ENCODE results near the gene AMIGO1. TPM values are rescaled to one million over a fixed set of nuclear protein-coding genes. Genes with fewer than 3 reads are reported as not detected.
A peak's percentile ranks its signal among the peaks of the same experiment; 100 is the strongest.

Gene AMIGO1
- total RNA-seq, 1 experiment from 2014 or later: 1.5 TPM

DNA sequence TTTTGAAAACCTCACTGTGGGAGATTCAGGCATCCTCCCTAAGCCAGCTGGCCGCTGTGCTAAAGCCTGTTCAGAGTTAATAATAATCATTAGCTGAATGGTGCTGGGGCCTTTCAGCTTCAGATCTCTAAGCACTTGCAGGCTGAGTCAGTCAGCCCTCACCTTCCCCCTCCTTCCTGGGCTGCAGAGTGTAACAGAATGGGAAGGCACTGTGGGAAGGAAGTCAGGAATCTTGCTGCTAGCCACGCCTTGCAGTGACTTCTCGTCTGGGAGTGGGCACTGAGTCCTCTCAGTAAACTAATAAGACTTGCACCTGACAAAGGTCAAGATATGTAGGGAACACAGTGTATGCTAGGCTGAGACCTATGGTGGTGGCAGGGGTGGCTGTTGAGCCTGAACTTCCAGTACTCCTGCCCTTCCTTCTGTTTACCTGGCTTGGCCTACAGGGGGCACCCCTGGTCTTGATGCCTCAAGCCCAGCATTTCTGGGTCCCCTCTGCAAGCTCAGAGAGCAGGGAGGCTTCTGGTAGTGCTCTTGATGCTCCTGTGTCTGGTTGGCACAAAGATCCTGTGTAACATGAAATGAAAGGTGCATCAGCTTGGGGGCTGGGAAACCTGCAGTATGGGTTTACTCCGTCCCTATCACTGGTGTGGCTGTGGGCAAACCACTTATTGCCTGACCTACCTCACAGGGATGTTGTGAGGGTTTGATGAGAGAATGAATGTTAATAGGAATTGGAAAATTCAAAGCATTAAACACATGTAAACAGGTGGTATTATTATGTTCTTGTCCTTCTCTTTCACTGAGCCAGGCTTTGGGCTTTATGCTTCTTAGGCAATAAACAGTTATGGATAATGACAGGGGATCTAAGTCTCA, 9.6 kb downstream of the AMIGO1 start:
- no peak overlapping the region for H3K4me3 ChIP-seq (ENCODE audit: low read depth, low read length)

DNA sequence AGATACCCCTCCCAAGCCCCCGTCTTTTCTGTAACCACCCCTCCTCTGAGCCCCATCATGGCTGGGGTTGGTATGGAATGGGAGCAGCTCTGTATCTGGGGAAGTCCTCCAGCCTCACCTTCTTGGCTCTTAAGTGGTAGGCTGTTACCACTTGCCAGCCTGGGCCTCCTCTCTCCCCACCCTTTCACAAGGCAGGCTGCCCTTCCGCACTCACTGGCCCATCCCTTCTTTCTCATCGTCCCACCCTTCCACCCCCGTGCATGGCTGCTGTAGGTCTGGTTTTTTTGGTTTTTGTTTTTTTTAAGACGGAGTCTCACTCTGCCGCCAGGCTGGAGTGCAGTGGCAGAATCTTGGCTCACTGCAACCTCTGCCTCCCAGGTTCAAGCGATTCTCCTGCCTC, 10.4 kb downstream of the AMIGO1 start:
- Mint-ChIP-seq H3K4me3 (ENCODE audit: unreplicated experiment) (no peak overlapping the region), H3K27me3 (ENCODE audit: insufficient read depth, unreplicated experiment) (no peaks in the 10 kb centered on the region), H3K27ac (ENCODE audit: unreplicated experiment) (no peak overlapping the region), H3K36me3 (ENCODE audit: insufficient read depth, unreplicated experiment) (peaks cover 4% of the 10 kb centered on the region), H3K9me3 (ENCODE audit: unreplicated experiment) (no peaks in the 10 kb centered on the region), H3K4me1 (ENCODE audit: low read depth, unreplicated experiment) (no peaks in the 10 kb centered on the region)
- H3K36me3 ChIP-seq (ENCODE audit: control insufficient read depth, insufficient read depth, low read length): no peaks in the 10 kb centered on the region
- CTCF ChIA-PET: interaction anchor here (1.0 to 11.6 kb wide), 2 partner anchors 9 to 32 kb away, joined by 3 to 131 read pairs; no protein-coding TSS in a partner anchor
- intact Hi-C loops (cut with micrococcal nuclease; ENCODE audit: unreplicated experiment): no loop called here
- H3K4me3 ChIP-seq (ENCODE audit: low read depth, low read length): no peak overlapping the region
- BruUV-seq (replicated peaks): no TSS peak
- no peaks in the 10 kb centered on the region for H3K4me1 ChIP-seq
- TF ChIP-seq, protein P1, sequence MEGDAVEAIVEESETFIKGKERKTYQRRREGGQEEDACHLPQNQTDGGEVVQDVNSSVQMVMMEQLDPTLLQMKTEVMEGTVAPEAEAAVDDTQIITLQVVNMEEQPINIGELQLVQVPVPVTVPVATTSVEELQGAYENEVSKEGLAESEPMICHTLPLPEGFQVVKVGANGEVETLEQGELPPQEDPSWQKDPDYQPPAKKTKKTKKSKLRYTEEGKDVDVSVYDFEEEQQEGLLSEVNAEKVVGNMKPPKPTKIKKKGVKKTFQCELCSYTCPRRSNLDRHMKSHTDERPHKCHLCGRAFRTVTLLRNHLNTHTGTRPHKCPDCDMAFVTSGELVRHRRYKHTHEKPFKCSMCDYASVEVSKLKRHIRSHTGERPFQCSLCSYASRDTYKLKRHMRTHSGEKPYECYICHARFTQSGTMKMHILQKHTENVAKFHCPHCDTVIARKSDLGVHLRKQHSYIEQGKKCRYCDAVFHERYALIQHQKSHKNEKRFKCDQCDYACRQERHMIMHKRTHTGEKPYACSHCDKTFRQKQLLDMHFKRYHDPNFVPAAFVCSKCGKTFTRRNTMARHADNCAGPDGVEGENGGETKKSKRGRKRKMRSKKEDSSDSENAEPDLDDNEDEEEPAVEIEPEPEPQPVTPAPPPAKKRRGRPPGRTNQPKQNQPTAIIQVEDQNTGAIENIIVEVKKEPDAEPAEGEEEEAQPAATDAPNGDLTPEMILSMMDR (IDR thresholded peaks at IDR 0.05; ENCODE audit: insufficient read depth in 1 of 2, low read depth in 1 of 2, low read length in 1 of 2, severe bottlenecking in 1 of 2, unreplicated experiment in 1 of 2): no peak
- no peaks in the 10 kb centered on the region for H3K27me3 ChIP-seq (replicated peaks; ENCODE audit: control insufficient read depth, insufficient read depth, low read length)
- POLR2A ChIA-PET: no interaction called here
- no peak for DNase-seq
- no peaks in the 10 kb centered on the region for H3K9me3 ChIP-seq

More for the DNA sequence above, 9.6 kb downstream of the AMIGO1 start:
- Histone ChIP-seq H3K9me3 (no peaks in the 10 kb centered on the region), H3K27me3 (replicated peaks; ENCODE audit: control insufficient read depth, insufficient read depth, low read length) (no peaks in the 10 kb centered on the region), H3K4me1 (no peaks in the 10 kb centered on the region), H3K36me3 (ENCODE audit: control insufficient read depth, insufficient read depth, low read length) (no peaks in the 10 kb centered on the region)
- H3K27me3 Mint-ChIP-seq (ENCODE audit: insufficient read depth, unreplicated experiment): no peaks in the 10 kb centered on the region
- POLR2A ChIA-PET: no interaction called here
- no peak overlapping the region for H3K27ac Mint-ChIP-seq (ENCODE audit: unreplicated experiment)
- DNase-seq: peak; percentile 56 to 59
- TF ChIP-seq, protein P1 (IDR thresholded peaks at IDR 0.05; ENCODE audit: insufficient read depth in 1 of 2, low read depth in 1 of 2, low read length in 1 of 2, severe bottlenecking in 1 of 2, unreplicated experiment in 1 of 2): peak; percentile 7 to 30
- H3K36me3 Mint-ChIP-seq (ENCODE audit: insufficient read depth, unreplicated experiment): no peaks in the 10 kb centered on the region
- intact Hi-C loops (cut with micrococcal nuclease; ENCODE audit: unreplicated experiment): no loop called here
- CTCF ChIA-PET: interaction anchor here (1.0 to 11.6 kb wide), 3 partner anchors 9 to 31 kb away, joined by 3 to 131 read pairs (median 3); partner anchors contain the start of gene AMIGO1
- no peak overlapping the region for H3K4me3 Mint-ChIP-seq (ENCODE audit: unreplicated experiment)
- no TSS peak for BruUV-seq (replicated peaks)
- H3K9me3 Mint-ChIP-seq (ENCODE audit: unreplicated experiment): no peaks in the 10 kb centered on the region
- H3K4me1 Mint-ChIP-seq (ENCODE audit: low read depth, unreplicated experiment): no peaks in the 10 kb centered on the region

DNA sequence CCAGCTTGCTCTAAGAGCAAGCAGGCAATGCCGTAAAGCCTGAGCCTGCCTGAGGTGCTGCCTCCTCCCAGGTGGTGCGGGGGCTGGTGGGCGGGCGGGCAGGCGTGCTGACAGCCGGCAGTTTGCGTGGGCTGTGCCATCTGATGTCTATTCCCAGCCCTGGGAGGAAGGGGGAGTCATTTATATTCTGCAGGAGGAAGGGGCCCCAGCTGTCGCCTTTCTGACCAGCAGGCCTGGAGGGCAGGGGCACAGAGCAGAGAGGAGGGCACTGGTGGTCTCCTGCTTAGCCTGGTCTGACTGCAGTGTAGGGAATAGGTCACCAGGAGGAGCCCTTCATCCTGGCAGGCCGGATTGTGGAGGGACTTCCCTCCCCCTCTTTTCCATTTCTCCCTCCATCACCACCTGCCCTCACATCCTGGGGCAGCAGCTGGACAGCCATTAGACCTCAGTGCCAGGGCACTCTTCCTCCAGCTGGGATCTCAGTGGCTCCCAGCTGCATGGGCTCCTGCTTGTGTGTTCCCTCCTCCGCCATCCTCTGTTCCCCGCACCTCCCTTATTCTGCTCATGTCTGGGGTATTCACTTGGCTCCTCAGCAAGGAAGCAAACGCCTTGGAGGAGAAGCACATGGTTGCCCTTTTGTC, 11.2 kb downstream of the AMIGO1 start:
- Mint-ChIP-seq H3K27ac (ENCODE audit: unreplicated experiment) (no peak overlapping the region), H3K4me1 (ENCODE audit: low read depth, unreplicated experiment) (no peaks in the 10 kb centered on the region), H3K36me3 (ENCODE audit: insufficient read depth, unreplicated experiment) (peaks cover 6% of the 10 kb centered on the region), H3K27me3 (ENCODE audit: insufficient read depth, unreplicated experiment) (no peaks in the 10 kb centered on the region), H3K4me3 (ENCODE audit: unreplicated experiment) (no peak overlapping the region), H3K9me3 (ENCODE audit: unreplicated experiment) (no peaks in the 10 kb centered on the region)
- POLR2A ChIA-PET: no interaction called here
- TF ChIP-seq, protein P1 (IDR thresholded peaks at IDR 0.05; ENCODE audit: insufficient read depth in 1 of 2, low read depth in 1 of 2, low read length in 1 of 2, severe bottlenecking in 1 of 2, unreplicated experiment in 1 of 2): peak in 1 of 2 experiments; percentile 29
- DNase-seq: peak in 1 of 2 experiments; percentile 52
- CTCF ChIA-PET: interaction anchor here (11.6 kb wide), 1 partner anchor 33 kb away, joined by 131 read pairs; no protein-coding TSS in a partner anchor
- H3K4me1 ChIP-seq: no peaks in the 10 kb centered on the region
- H3K9me3 ChIP-seq: no peaks in the 10 kb centered on the region
- H3K27me3 ChIP-seq (replicated peaks; ENCODE audit: control insufficient read depth, insufficient read depth, low read length): no peaks in the 10 kb centered on the region
- intact Hi-C loops (cut with micrococcal nuclease; ENCODE audit: unreplicated experiment): loop anchor here (1.0 kb wide), 1 partner anchor 34 kb away; no protein-coding TSS in a partner anchor
- no peak overlapping the region for H3K4me3 ChIP-seq (ENCODE audit: low read depth, low read length)
- H3K36me3 ChIP-seq (ENCODE audit: control insufficient read depth, insufficient read depth, low read length): no peaks in the 10 kb centered on the region
- no TSS peak for BruUV-seq (replicated peaks)

All from Caco-2 (cell line).